AG04449 (cell line): Measurements from ENCODE around the gene ANO6.

Experiments
- CTCF ChIA-PET: fragments of 350-600 bp; formaldehyde crosslinking; extraction: SDS; loops from one replicate; lab custom pipeline; 2021; ENCODE audit warnings: antibody characterized with exemption; lab: Yijun Ruan, JAX
- POLR2A ChIA-PET: fragments of 400-600, 350-600 bp; formaldehyde crosslinking; extraction: SDS; loops from one replicate; lab custom pipeline; 2020; ENCODE audit warnings: antibody characterized with exemption, inconsistent platforms; lab: Yijun Ruan, JAX
- DNase-seq: peaks from one replicate; pipeline ENCODE4 v3.0.0-alpha.2; 2010; ENCODE audit warnings: low read depth, low spot score
- H3K4me3 ChIP-seq: 2 replicates; pipeline ENCODE4 v1.5.1; 2011; ENCODE audit warnings: low read depth, mild to moderate bottlenecking, control low read depth, low read length
- TF ChIP-seq, protein P1 (sequence below): IDR thresholded peaks from one replicate; pipeline ENCODE4 v1.5.1; 2011; ENCODE audit warnings: mild to moderate bottlenecking, moderate library complexity, low read length, control low read depth, inconsistent platforms; ENCODE audit not compliant: insufficient read depth; ENCODE audit errors: missing control alignments

The ANO6 gene

DNA sequence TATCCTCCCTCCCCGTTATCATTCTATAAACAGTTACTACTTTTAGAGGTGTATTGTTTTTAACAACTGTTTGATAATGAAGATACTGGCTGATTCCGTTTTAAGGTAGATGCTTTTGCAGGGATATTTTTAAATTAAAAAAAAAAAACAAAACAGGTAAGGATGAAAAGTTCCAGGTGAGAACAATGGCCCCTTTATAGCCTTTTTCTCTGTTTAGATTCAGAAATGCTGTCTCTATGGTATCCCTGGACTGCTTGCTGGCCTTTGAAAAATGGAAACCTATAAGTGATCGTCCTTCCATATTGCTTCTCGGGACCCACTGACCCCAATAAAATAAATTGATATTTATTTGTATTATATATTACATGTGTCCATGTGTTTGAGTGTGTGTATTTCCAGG, 23.2 kb upstream of the ANO6 start:
- no peak for DNase-seq
- POLR2A ChIA-PET = no interaction called here
- CTCF ChIA-PET = no interaction called here
- no peak overlapping the region for H3K4me3 ChIP-seq
- TF ChIP-seq, protein P1, sequence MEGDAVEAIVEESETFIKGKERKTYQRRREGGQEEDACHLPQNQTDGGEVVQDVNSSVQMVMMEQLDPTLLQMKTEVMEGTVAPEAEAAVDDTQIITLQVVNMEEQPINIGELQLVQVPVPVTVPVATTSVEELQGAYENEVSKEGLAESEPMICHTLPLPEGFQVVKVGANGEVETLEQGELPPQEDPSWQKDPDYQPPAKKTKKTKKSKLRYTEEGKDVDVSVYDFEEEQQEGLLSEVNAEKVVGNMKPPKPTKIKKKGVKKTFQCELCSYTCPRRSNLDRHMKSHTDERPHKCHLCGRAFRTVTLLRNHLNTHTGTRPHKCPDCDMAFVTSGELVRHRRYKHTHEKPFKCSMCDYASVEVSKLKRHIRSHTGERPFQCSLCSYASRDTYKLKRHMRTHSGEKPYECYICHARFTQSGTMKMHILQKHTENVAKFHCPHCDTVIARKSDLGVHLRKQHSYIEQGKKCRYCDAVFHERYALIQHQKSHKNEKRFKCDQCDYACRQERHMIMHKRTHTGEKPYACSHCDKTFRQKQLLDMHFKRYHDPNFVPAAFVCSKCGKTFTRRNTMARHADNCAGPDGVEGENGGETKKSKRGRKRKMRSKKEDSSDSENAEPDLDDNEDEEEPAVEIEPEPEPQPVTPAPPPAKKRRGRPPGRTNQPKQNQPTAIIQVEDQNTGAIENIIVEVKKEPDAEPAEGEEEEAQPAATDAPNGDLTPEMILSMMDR = no peak

DNA sequence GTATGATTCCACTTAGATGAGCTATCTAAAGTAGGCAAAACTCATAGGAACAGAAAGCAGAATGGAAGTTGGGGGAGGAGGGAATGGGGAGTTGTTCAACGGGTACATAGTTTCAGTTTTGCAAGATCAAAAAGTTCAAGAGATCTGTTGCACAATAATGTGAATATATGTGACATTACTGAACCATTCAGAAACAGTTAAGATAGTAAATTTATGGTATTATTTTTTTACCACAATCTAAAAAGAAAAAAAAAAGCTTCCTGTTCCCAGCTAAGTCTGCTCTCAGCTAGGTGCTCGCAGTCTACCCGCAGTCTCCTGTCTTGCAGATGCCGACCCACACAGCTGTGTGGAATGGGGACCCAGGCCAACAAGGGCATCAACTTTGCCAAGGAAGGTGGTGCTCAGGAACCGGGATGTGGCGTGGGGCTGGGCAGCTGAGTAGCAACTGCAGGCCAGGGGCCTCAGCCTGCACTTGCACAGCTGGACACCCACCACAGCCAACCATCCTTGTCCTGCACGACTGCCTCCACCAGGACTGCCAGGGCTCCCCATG, 15.3 kb upstream of the ANO6 start:
- ChIA-PET CTCF (interaction anchor here (1.2 to 1.3 kb wide), 3 partner anchors 15 to 188 kb away, joined by 3 to 5 read pairs (median 5); partner anchors contain the start of gene ANO6), POLR2A (no interaction called here)
- no peak for DNase-seq
- no peak overlapping the region for H3K4me3 ChIP-seq
- TF ChIP-seq, protein P1 = no peak

DNA sequence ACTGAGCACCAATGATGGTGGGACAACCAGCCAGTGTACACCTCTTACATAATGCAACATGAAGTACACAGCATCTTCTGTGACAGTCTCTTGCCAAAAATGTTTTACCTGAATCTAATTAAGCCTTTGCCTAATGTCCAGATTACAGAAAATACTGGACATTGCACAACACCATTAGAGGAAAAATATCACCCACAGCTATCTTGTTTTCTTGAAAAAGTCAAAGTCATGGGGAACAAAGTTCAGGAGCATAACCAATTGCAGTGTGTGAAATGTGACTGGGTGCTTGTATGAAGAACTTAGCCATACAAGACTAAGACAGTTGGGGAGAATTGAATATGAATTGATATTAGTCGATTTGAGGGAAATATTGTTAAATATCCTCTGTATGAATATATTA, 12.1 kb upstream of the ANO6 start:
- POLR2A ChIA-PET = no interaction called here
- H3K4me3 ChIP-seq = no peak overlapping the region
- CTCF ChIA-PET = interaction anchor here (0.8 to 2.0 kb wide), 5 partner anchors 12 to 525 kb away, joined by 3 to 5 read pairs (median 3); partner anchors contain the start of gene ANO6
- no peak for DNase-seq
- TF ChIP-seq, protein P1 = no peak

DNA sequence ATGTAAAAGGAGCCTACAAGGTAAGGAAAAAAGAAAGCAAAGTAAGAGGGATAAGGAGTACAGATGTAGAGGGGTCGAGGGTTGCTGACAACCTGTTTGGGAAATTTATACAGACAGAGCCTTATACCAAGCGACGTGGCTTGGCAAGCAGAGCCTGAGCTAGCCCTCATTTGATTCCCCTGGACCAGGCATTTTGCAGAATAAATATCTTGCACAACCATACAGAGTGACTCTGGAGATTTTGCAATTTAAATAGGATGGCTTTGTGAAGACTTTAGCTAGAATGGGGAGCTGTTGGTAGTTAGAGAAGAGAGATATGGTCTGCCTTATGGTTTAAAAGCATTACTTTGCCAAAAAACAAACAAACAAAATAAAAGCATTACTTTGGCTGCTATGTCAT, 11.1 kb upstream of the ANO6 start:
- POLR2A ChIA-PET = no interaction called here
- TF ChIP-seq, protein P1 = no peak
- no peak for DNase-seq
- no peak overlapping the region for H3K4me3 ChIP-seq
- CTCF ChIA-PET = interaction anchor here (0.8 to 2.0 kb wide), 3 partner anchors 11 to 184 kb away, joined by 3 to 5 read pairs (median 4); partner anchors contain the start of gene ANO6

DNA sequence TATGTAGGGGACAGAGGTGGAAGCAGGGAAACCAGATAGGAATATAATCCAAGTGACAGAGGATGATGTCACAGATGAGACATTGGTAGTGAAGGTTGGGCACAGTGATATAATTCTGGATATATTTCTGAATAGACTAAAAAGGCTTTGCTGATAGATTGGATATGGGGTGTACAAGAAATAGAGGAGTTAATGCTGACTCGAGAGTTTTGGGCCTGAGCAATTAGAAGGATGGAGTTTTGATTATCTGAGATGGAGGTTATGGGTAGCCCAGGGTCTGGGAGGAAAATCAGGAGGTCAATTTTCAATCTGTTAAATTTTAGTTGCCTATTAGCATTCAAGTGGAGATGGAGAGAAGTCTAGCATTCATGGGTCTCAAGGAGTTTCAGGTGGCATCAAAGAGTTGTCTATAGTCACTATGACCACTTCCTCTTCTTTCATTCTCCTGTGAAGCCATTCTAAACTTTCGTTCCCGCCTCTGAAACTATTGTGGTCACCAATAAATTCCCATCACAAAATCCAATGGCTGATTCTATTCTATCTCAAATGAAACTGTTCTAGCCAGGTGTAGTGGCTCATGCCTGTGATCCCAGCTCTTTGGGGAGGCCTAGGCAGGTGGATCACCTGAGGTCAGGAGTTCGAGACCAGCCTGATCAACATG, 10.6 kb upstream of the ANO6 start:
- TF ChIP-seq, protein P1 = no peak
- ChIA-PET POLR2A (no interaction called here), CTCF (no interaction called here)
- DNase-seq = no peak
- H3K4me3 ChIP-seq = no peak overlapping the region
